ENCODE results near the gene DHX16.
A peak's percentile ranks its signal among the peaks of the same experiment; 100 is the strongest.

The DHX16 gene

GRCh38 chr6:30644769-30645168 is 28.0 kb downstream of the DHX16 start:
- Histone ChIP-seq H3K4me1 (ENCODE audit: insufficient read depth, low read length) (peaks cover 32% of the 10 kb centered on the region), H2AFZ (ENCODE audit: low read depth, low read length) (no peak overlapping the region), H3K9ac (ENCODE audit: low read depth, low read length) (no peak overlapping the region), H3K79me2 (ENCODE audit: insufficient read depth, low read length) (peaks cover 57% of the 10 kb centered on the region), H3K9me3 (ENCODE audit: insufficient read depth, low read length, severe bottlenecking) (no peaks in the 10 kb centered on the region), H3K4me2 (ENCODE audit: insufficient read depth, low read length) (no peak overlapping the region), H3K27ac (ENCODE audit: low read length) (no peak overlapping the region), H3K27me3 (ENCODE audit: insufficient read depth, low read length, poor library complexity) (no peaks in the 10 kb centered on the region), H4K20me1 (ENCODE audit: insufficient read depth, low read length) (peaks cover 9% of the 10 kb centered on the region; the same call in 1 of the 2 replicates), H3K36me3 (ENCODE audit: insufficient read depth, low read length) (peaks cover 65% of the 10 kb centered on the region), H3K4me3 (ENCODE audit: low read depth in 1 of 2, low read length in 2 of 2) (no peak overlapping the region)
- ATAC-seq (ENCODE audit: insufficient read depth, low read depth) (no peak), DNase-seq (no peak)
- no peak for TF ChIP-seq EZH2 (IDR thresholded peaks at IDR 0.05; ENCODE audit: borderline replicate concordance, low read depth, low read length, severe bottlenecking)
- TF ChIP-seq CTCF (IDR thresholded peaks at IDR 0.05; ENCODE audit: borderline replicate concordance, extremely low read depth, low read length, poor library complexity, severe bottlenecking): no peak

GRCh38 chr6:30643656-30644055 is 29.1 kb downstream of the DHX16 start:
- TF ChIP-seq CTCF (IDR thresholded peaks at IDR 0.05; ENCODE audit: borderline replicate concordance, extremely low read depth, low read length, poor library complexity, severe bottlenecking): no peak
- TF ChIP-seq EZH2 (IDR thresholded peaks at IDR 0.05; ENCODE audit: borderline replicate concordance, low read depth, low read length, severe bottlenecking): no peak
- Histone ChIP-seq H2AFZ (ENCODE audit: low read depth, low read length) (no peak overlapping the region), H3K36me3 (ENCODE audit: insufficient read depth, low read length) (peaks cover 65% of the 10 kb centered on the region), H3K27ac (ENCODE audit: low read length) (no peak overlapping the region), H3K4me2 (ENCODE audit: insufficient read depth, low read length) (no peak overlapping the region), H3K9me3 (ENCODE audit: insufficient read depth, low read length, severe bottlenecking) (no peaks in the 10 kb centered on the region), H3K27me3 (ENCODE audit: insufficient read depth, low read length, poor library complexity) (no peaks in the 10 kb centered on the region), H3K4me3 (ENCODE audit: low read depth in 1 of 2, low read length in 2 of 2) (no peak overlapping the region), H3K79me2 (ENCODE audit: insufficient read depth, low read length) (peaks cover 47% of the 10 kb centered on the region), H4K20me1 (ENCODE audit: insufficient read depth, low read length) (peaks cover 6% of the 10 kb centered on the region; the same call in 1 of the 2 replicates), H3K9ac (ENCODE audit: low read depth, low read length) (no peak overlapping the region), H3K4me1 (ENCODE audit: insufficient read depth, low read length) (peaks cover 22% of the 10 kb centered on the region)
- no peak for DNase-seq
- no peak for ATAC-seq (ENCODE audit: insufficient read depth, low read depth)

- Histone ChIP-seq H3K9ac (ENCODE audit: low read depth, low read length) (no peak overlapping the region), H3K36me3 (ENCODE audit: insufficient read depth, low read length) (peaks cover 69% of the 10 kb centered on the region), H3K4me1 (ENCODE audit: insufficient read depth, low read length) (peaks cover 5% of the 10 kb centered on the region), H3K4me3 (ENCODE audit: low read depth in 1 of 2, low read length in 2 of 2) (no peak overlapping the region), H3K79me2 (ENCODE audit: insufficient read depth, low read length) (peaks cover 23% of the 10 kb centered on the region), H3K27me3 (ENCODE audit: insufficient read depth, low read length, poor library complexity) (no peaks in the 10 kb centered on the region), H2AFZ (ENCODE audit: low read depth, low read length) (no peak overlapping the region), H3K4me2 (ENCODE audit: insufficient read depth, low read length) (no peak overlapping the region), H4K20me1 (ENCODE audit: insufficient read depth, low read length) (peaks cover 2% of the 10 kb centered on the region; the same call in 1 of the 2 replicates), H3K9me3 (ENCODE audit: insufficient read depth, low read length, severe bottlenecking) (no peaks in the 10 kb centered on the region), H3K27ac (ENCODE audit: low read length) (no peak overlapping the region; the same call in 1 of the 2 replicates)
- peak; percentile 60; the same call in 2 of the 3 replicates for ATAC-seq (ENCODE audit: insufficient read depth, low read depth)
- DNase-seq: peak; percentile 22
- TF ChIP-seq EZH2 (IDR thresholded peaks at IDR 0.05; ENCODE audit: borderline replicate concordance, low read depth, low read length, severe bottlenecking): no peak
- TF ChIP-seq CTCF (IDR thresholded peaks at IDR 0.05; ENCODE audit: borderline replicate concordance, extremely low read depth, low read length, poor library complexity, severe bottlenecking): no peak
Observed at GRCh38 chr6:30641048-30641447, 31.8 kb downstream of the DHX16 start.

All from DND-41 (cell line).